HepG2 (cell line): ENCODE data around the gene ELL. TPM values are rescaled to one million over a fixed set of nuclear protein-coding genes. Genes with fewer than 3 reads are reported as not detected.

Experiments used
- DNMT3B ChIP-seq: conservative IDR thresholded peaks from 2 replicates; pipeline ENCODE4 v1.6.1; 2016; ENCODE audit warnings: missing biosample characterization, control low read depth
- FOXK1 ChIP-seq: sonication (generic); formaldehyde crosslinking; IDR thresholded peaks from 2 replicates; pipeline ENCODE4 v1.4.0; 2020; ENCODE audit warnings: low read depth, missing genetic modification reagents, borderline replicate concordance
- IRX3 ChIP-seq: sonication (generic); formaldehyde crosslinking; IDR thresholded peaks from 2 replicates; pipeline ENCODE4 v1.8.1; 2023; ENCODE audit warnings: mild to moderate bottlenecking, low read depth, missing genetic modification reagents, borderline replicate concordance
- MIXL1 ChIP-seq: IDR thresholded peaks from 2 replicates; pipeline ENCODE4 v1.6.1; 2016
- ONECUT2 ChIP-seq: sonication (generic); formaldehyde crosslinking; IDR thresholded peaks from 2 replicates; pipeline ENCODE4 v1.4.0; 2020; ENCODE audit warnings: missing genetic modification reagents
- PHF8 ChIP-seq: sonication (generic); formaldehyde crosslinking; IDR thresholded peaks from 2 replicates; pipeline ENCODE4 v1.5.0; 2020; ENCODE audit warnings: missing genetic modification reagents
- SAFB2 ChIP-seq: sonication (generic); formaldehyde crosslinking; IDR thresholded peaks from 2 replicates; pipeline ENCODE4 v1.5.1; 2020; ENCODE audit warnings: missing genetic modification reagents, low read depth, mild to moderate bottlenecking, borderline replicate concordance
- SMARCE1 ChIP-seq: fragments of 450-650 bp; IDR thresholded peaks from 2 replicates; pipeline ENCODE4 v1.6.1; 2017; ENCODE audit warnings: borderline replicate concordance
- TAF15 ChIP-seq: fragments of 200-400 bp; formaldehyde crosslinking; IDR thresholded peaks from one replicate; pipeline ENCODE4 v1.6.1; 2018; ENCODE audit warnings: mild to moderate bottlenecking, low read depth, low read length; ENCODE audit not compliant: poor library complexity, severe bottlenecking
- TBX3 ChIP-seq: fragments of 450-650 bp; IDR thresholded peaks from 2 replicates; pipeline ENCODE4 v1.6.1; 2017; ENCODE audit warnings: antibody characterized with exemption, mild to moderate bottlenecking, inconsistent platforms, borderline replicate concordance
- ZBTB21 ChIP-seq: sonication (generic); formaldehyde crosslinking; IDR thresholded peaks from 2 replicates; pipeline ENCODE4 v1.4.0; 2020; ENCODE audit warnings: missing genetic modification reagents
- ZNF337 ChIP-seq: sonication (generic); formaldehyde crosslinking; IDR thresholded peaks from 2 replicates; pipeline ENCODE4 v1.5.1; 2020; ENCODE audit warnings: missing genetic modification reagents, low read depth, mild to moderate bottlenecking, borderline replicate concordance
- ZNF567 ChIP-seq: sonication (generic); formaldehyde crosslinking; IDR thresholded peaks from 2 replicates; pipeline ENCODE4 v1.8.1; 2023; ENCODE audit warnings: mild to moderate bottlenecking, missing genetic modification reagents, borderline replicate concordance
- ZNF709 ChIP-seq: sonication (generic); formaldehyde crosslinking; IDR thresholded peaks from 2 replicates; pipeline ENCODE4 v1.5.0; 2020; ENCODE audit warnings: mild to moderate bottlenecking, missing genetic modification reagents
- ZZZ3 ChIP-seq: sonication (generic); formaldehyde crosslinking; IDR thresholded peaks from 2 replicates; pipeline ENCODE4 v1.4.0; 2020; ENCODE audit warnings: missing genetic modification reagents, mild to moderate bottlenecking, borderline replicate concordance
- polyA plus RNA-seq, 8 experiments: library from polyadenylated mRNA; depleted of rRNA in 3 of 8; stranded (reverse) in 7 of 8; unstranded in 1 of 8; fragments of >200 nt; fragmentation: Illumina TruSeq in 4 of 8; extraction: Trizol in 4 of 8; gene quantifications; 2 replicates each; pipeline versions ENCODE4 v1.2.1 to v1.2.3, GENCODE V29; 2011 to 2016; ENCODE audit warnings: low read depth in 4 of 8, missing spikeins in 1 of 8, mixed read lengths in 1 of 8; ENCODE audit not compliant: insufficient read depth in 1 of 8
- total RNA-seq, 5 experiments: library from RNA; depleted of rRNA; stranded (reverse); fragments of >200 nt; fragmentation: Illumina TruSeq; extraction: Trizol; gene quantifications; 2 replicates each; pipeline ENCODE4 v1.2.3, GENCODE V29; 2016; ENCODE audit warnings: low read depth in 1 of 5
- TF ChIP-seq, protein P1 (sequence below): sonication (generic); formaldehyde crosslinking; conservative IDR thresholded peaks from 2 replicates; pipeline ENCODE4 v1.8.1; 2023; ENCODE audit warnings: missing genetic modification reagents
- TF ChIP-seq, protein P2 (sequence below): sonication (generic); formaldehyde crosslinking; IDR thresholded peaks from 2 replicates; pipeline ENCODE4 v1.4.0; 2020; ENCODE audit warnings: missing genetic modification reagents
- TF ChIP-seq, protein P3 (sequence below): sonication (generic); formaldehyde crosslinking; conservative IDR thresholded peaks from 2 replicates; pipeline ENCODE4 v1.8.0; 2022; ENCODE audit warnings: missing genetic modification reagents
- TF ChIP-seq, protein P4 (sequence below): sonication (generic); formaldehyde crosslinking; IDR thresholded peaks from 2 replicates; pipeline ENCODE4 v1.4.0; 2020; ENCODE audit warnings: missing genetic modification reagents
- TF ChIP-seq, protein P5 (sequence below): sonication (generic); formaldehyde crosslinking; IDR thresholded peaks from 2 replicates; pipeline ENCODE4 v1.4.0; 2020; ENCODE audit warnings: missing genetic modification reagents

The ELL gene
- total and polyA plus RNA-seq, 2 of the 13 experiments (the other 11 are each of a cell fraction or from before 2014, with no cell fraction given): 3.7 to 5.4 TPM

DNA sequence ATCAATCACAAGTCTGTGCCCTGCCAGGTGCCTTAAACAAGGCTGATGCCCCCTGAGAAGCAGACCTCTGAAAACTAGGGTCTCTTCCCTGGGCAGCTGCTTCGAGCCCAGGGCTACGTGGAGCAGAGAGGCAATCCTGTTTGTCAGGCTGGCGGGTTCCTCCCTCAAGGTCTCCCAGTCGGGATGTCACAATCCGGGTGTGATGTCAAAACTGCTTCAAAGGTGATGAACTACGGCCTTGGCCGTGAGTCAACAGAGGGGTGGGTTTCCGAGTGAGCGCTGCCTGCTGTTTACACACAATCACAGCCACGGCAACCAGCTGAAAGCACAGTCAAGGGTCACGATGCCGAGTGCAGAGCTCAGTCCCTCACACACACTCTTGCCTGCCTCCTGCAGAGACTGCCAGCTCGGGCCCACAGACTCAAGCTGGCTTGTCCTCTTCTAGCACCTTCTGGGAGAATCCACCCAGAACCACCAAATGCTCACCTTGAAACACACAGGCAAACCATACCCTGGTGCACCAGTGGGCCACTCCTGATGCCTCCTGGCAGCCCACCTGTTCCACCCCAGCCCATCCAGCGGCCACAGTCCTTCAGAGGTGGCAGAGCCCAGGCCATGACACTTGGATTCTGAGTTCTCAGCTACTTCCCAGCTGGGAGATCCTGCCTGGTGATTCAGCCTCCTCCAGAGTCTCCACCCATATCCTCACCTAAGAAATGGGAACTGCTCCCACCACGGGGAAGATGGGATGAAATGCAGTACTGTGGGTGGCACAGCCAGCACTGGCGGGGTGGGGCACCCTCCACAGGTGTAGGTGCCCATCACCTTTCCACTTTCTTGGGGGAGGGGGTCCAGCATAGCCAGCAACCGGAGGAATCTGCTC is 6.8 kb downstream of the ELL start (continued):
- TF ChIP-seq ZNF709 (CRISPR knock-in tag) (no peak; the same call in 1 of the 2 replicates), ONECUT2 (CRISPR knock-in tag) (no peak), FOXK1 (peak; percentile 99), MIXL1 (peak; percentile 95), DNMT3B (0 out of 2 replicates have a peak, but pooled peaks have one; percentile 39), TBX3 (peak; percentile 93; the same call in 1 of the 2 replicates), PHF8 (peak; percentile 70), ZNF337 (CRISPR knock-in tag) (peak; percentile 87; the same call in 1 of the 2 replicates), SMARCE1 (no peak), ZBTB21 (peak; percentile 98), ZZZ3 (CRISPR knock-in tag) (peak; percentile 79; the same call in 1 of the 2 replicates), TAF15 (no peak), SAFB2 (CRISPR knock-in tag) (peak; percentile 30; the same call in 1 of the 2 replicates), ZNF567 (peak; percentile 64; the same call in 1 of the 2 replicates), IRX3 (no peak)
- TF ChIP-seq, protein P1, sequence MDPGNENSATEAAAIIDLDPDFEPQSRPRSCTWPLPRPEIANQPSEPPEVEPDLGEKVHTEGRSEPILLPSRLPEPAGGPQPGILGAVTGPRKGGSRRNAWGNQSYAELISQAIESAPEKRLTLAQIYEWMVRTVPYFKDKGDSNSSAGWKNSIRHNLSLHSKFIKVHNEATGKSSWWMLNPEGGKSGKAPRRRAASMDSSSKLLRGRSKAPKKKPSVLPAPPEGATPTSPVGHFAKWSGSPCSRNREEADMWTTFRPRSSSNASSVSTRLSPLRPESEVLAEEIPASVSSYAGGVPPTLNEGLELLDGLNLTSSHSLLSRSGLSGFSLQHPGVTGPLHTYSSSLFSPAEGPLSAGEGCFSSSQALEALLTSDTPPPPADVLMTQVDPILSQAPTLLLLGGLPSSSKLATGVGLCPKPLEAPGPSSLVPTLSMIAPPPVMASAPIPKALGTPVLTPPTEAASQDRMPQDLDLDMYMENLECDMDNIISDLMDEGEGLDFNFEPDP: no peak
- TF ChIP-seq, protein P2, sequence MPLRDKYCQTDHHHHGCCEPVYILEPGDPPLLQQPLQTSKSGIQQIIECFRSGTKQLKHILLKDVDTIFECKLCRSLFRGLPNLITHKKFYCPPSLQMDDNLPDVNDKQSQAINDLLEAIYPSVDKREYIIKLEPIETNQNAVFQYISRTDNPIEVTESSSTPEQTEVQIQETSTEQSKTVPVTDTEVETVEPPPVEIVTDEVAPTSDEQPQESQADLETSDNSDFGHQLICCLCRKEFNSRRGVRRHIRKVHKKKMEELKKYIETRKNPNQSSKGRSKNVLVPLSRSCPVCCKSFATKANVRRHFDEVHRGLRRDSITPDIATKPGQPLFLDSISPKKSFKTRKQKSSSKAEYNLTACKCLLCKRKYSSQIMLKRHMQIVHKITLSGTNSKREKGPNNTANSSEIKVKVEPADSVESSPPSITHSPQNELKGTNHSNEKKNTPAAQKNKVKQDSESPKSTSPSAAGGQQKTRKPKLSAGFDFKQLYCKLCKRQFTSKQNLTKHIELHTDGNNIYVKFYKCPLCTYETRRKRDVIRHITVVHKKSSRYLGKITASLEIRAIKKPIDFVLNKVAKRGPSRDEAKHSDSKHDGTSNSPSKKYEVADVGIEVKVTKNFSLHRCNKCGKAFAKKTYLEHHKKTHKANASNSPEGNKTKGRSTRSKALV (CRISPR knock-in tag): peak; percentile 75
- TF ChIP-seq, protein P3, sequence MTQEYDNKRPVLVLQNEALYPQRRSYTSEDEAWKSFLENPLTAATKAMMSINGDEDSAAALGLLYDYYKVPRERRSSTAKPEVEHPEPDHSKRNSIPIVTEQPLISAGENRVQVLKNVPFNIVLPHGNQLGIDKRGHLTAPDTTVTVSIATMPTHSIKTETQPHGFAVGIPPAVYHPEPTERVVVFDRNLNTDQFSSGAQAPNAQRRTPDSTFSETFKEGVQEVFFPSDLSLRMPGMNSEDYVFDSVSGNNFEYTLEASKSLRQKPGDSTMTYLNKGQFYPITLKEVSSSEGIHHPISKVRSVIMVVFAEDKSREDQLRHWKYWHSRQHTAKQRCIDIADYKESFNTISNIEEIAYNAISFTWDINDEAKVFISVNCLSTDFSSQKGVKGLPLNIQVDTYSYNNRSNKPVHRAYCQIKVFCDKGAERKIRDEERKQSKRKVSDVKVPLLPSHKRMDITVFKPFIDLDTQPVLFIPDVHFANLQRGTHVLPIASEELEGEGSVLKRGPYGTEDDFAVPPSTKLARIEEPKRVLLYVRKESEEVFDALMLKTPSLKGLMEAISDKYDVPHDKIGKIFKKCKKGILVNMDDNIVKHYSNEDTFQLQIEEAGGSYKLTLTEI (CRISPR knock-in tag): no peak
- TF ChIP-seq, protein P4, sequence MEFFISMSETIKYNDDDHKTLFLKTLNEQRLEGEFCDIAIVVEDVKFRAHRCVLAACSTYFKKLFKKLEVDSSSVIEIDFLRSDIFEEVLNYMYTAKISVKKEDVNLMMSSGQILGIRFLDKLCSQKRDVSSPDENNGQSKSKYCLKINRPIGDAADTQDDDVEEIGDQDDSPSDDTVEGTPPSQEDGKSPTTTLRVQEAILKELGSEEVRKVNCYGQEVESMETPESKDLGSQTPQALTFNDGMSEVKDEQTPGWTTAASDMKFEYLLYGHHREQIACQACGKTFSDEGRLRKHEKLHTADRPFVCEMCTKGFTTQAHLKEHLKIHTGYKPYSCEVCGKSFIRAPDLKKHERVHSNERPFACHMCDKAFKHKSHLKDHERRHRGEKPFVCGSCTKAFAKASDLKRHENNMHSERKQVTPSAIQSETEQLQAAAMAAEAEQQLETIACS (CRISPR knock-in tag): no peak
- TF ChIP-seq, protein P5, sequence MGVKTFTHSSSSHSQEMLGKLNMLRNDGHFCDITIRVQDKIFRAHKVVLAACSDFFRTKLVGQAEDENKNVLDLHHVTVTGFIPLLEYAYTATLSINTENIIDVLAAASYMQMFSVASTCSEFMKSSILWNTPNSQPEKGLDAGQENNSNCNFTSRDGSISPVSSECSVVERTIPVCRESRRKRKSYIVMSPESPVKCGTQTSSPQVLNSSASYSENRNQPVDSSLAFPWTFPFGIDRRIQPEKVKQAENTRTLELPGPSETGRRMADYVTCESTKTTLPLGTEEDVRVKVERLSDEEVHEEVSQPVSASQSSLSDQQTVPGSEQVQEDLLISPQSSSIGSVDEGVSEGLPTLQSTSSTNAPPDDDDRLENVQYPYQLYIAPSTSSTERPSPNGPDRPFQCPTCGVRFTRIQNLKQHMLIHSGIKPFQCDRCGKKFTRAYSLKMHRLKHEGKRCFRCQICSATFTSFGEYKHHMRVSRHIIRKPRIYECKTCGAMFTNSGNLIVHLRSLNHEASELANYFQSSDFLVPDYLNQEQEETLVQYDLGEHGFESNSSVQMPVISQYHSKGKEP: 0 out of 2 replicates have a peak, but pooled peaks have one; percentile 53
